IPS DF 4.7 (cell line): ENCODE measurements around the gene TBX15.
"Not testable (repeated sequence)": the region's sequence is repeated elsewhere in the genome, so short reads cannot be mapped to it uniquely, and the experiment has no call there.

ENCODE experiments used
- DNase-seq: peaks from one replicate; pipeline ENCODE4 v3.0.0-alpha.2; 2013; ENCODE audit warnings: low spot score; ENCODE audit errors: extremely low read depth

Gene TBX15

DNA sequence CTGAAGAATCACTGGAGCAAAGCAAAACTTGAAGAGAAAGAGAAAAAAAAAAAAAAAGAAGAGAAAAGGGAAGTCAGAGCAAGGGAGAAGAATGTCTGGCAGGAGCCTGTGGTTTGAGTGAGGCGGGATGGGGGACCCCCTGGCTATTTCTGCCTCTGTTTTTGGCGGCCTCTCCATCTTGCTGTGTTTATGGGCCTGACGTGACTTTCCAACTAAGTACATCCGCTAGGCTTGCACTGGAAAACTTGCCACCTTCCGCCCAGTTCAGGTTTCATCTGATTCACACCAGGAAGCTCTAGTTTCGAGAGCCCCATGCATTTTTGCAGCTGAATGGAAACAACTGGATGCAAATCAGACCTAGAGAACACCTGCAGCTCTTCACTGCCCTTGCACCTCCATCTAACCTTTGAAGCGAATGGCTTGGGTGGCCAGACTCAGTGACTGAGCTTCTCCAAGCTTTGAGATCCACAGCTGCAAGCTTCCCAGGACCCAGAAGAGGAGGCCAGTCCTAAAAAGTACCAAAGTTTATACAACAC is 28.0 kb downstream of the TBX15 start:
- DNase-seq = peak; percentile 51

- DNase-seq = no peak
Measured at GRCh38 chr1:118958937-118959631, 29.1 kb downstream of the TBX15 start.

DNA sequence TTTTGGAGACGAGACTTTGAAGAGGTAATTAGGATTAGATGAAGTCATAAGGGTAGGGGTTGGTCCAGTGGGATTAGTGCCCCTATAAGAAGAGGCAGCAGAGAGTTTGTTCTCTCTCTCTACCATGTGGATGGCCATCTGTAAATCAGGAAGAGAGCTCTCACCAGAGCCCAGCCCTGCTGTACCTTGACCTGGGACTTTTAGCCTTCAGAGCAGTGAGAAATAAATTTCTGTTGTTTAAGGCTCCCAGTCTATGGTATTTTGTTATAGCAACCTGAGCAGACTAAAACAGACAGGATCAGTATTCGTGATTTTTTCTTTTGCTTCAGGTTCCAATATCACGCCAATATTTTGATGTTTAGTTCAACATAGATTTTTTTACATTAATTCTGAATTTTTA is 30.0 kb downstream of the TBX15 start:
- DNase-seq = no peak

GRCh38 chr1:118957579-118957978 is 30.6 kb downstream of the TBX15 start:
- DNase-seq = not testable (repeated sequence)

- no peak for DNase-seq
Measured at GRCh38 chr1:118954301-118954905, 33.7 kb downstream of the TBX15 start.

- DNase-seq = no peak
Measured at GRCh38 chr1:118951270-118951936, 36.7 kb downstream of the TBX15 start.

GRCh38 chr1:118949315-118949714 is 38.8 kb downstream of the TBX15 start:
- DNase-seq = no peak

GRCh38 chr1:118948846-118949245 is 39.3 kb downstream of the TBX15 start:
- DNase-seq = no peak

GRCh38 chr1:118948351-118948750 is 39.8 kb downstream of the TBX15 start:
- no peak for DNase-seq

DNA sequence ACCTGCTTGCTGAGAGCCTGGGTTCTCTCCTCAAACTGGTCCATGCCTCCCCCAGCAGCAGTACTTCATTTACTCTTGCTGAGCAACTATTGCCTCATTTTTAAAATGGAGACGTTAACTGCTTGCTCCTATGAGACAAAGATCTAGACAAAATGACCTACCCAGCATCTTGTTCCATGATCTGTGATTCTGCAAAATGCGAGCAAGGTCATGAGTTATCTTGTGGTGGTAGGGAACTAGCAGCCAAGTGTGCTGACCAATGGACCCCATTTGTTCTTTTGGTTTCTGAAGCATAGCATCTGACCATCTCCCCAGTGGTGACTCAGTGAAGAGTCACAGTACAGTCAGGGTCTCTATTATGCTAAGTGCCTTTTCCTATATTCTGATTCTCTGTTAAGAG is 40.4 kb downstream of the TBX15 start:
- no peak for DNase-seq

DNA sequence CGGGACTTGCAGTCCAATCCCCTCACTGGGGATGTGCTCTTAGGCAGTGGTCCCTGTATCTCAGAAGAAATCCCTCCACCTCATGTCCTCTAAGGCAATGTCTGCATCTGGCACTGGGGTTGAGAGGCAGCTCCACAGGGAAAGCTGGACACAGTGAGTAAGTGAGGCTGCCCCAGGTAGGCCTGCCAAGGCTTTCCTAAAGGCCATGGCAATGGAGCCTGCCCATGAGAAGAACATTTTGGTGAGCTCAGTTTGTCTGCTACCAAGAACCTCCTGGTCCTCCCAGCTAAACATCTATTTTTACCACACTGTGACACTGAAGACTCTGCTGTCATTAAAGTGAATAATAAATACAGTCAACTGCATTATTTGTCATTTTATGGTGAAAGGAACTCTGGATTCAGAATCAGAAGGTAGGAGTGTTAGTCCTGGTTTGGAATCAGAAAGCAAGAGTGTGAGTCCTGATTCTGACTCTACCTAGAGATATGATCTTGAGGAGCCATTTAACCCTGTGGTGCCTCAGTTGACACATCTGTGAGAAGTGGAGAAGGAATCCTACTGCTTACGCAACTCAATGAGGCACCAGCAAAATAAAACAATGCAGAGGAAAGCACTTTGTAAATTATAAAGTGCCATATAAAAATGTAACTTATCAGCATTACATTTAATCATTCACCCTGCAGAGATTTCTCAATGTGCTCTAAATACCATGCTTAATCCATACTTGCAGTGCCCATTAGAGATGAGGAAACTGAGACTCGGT is 41.0 kb downstream of the TBX15 start:
- DNase-seq = no peak

DNA sequence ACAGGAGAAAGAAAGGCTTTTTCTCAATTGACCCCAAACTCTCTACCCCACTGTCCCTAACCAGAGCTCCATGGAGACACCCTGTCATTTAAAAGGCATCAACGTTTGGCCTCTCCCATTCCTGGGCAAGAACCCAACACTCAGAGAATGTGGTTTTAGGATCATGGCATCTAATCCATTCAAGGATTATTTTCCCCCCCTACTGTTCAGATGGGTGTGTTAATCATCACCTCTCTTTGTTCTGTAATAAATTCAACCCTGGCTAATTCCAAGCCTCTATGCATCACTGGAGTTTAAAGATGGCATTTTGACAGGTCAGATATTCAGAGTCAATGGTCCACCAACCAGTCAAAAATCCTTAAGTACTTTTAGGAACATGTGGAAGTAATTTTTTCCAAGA is 42.7 kb downstream of the TBX15 start:
- no peak for DNase-seq

DNA sequence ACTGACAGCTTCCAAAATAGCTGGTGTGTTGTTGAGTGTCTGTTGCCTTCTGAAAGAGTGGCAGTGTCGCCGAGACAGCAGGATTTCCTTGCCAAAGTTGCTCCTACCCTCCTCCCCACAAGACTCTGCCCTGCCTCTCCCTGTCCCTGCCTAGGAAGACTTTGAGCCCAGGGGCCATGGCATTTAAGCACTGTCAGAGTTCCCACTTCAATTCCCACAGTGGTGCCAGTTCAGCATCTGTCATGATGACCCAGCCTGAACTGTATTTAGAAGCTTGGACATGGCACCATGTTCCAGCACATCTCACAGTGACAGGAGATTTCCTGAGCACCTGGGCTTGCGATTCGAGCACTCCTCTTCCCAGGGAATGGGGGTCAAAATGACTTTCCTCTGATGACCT is 43.6 kb downstream of the TBX15 start:
- DNase-seq = no peak

DNA sequence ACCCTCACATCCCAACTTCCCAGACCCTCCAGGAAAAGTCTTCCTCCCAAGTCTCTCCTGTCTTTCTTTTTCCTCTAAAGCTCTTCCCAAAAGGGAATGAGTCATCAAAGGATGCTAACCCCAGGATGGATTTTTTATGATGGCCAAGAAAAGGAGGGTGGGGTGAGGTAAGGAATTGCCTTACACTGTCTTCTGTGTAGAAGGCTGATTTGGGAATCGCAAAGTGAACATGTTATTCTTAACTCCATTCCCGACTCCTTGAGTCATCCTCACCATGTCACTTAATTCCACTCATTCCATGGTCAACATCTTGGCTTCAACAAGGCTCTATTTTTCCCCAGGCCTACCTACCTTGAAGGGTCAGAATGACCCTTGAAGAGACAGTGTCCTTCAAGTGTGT is 44.0 kb downstream of the TBX15 start:
- no peak for DNase-seq

- DNase-seq = no peak
Measured at GRCh38 chr1:118940957-118941356, 47.2 kb downstream of the TBX15 start.

- DNase-seq = no peak
Measured at GRCh38 chr1:118937413-118938072, 50.6 kb downstream of the TBX15 start.

DNA sequence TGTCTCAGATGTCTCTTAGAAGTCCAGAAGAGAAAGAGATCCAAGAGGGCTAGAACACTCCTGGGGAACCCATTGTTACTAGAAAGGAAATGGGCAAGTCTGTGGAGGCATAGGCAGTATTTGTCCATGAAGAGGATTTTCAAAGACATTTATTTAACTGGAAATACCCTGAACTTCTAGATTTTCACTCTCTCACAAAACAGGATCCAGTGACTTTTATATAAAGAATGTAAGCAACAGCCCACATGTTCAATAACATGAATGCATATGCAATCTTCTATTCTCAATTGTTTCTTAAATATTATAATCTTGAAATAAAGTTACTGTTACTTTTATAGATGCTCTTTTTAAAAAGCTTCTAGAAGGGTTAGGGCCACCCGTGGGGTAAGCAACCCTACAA is 53.4 kb downstream of the TBX15 start:
- DNase-seq = no peak

DNA sequence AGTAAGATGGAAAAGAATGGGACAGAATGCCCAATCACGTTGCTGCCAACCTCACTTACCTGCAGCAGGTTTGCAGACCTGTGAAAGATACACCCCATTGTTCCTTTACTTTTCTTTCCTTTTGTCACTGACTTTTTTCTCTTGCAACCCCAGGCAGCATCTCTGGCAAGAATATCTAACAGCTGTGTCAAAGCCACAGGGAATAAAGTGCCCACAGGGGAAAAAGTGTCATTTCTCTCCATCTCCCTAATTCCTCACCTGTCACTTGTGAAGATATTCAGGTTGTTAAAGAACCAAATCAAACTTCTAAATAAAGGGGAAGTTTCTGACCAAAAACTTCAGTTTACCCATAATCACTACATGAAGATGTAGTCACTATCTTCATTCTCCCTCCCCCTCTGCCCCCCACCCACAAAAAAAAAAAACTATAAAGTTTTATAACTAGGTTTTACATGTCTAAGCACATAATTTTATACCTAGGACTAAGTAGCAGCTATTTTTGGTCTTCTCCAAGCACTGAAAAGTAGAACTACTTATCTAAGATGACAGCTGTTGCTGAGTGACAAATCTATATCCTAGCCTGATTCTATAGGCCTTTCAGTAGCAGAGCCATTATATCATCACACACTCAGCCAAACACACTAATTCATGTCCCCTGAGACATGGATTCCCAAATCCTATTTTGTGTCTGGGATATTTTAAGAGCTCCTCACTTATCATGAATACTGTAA is 54.9 kb downstream of the TBX15 start:
- no peak for DNase-seq

- no peak for DNase-seq
Measured at GRCh38 chr1:118931876-118932275, 56.3 kb downstream of the TBX15 start.

GRCh38 chr1:118928739-118929554 is 59.2 kb downstream of the TBX15 start:
- DNase-seq = peak; percentile 16
